HepG2 (cell line): Measurements from ENCODE around the gene NAV2. TPM values are rescaled to one million over a fixed set of nuclear protein-coding genes. Genes with fewer than 3 reads are reported as not detected.

Experiments
- ADNP ChIP-seq: sonication (generic); formaldehyde crosslinking; IDR thresholded peaks from 2 replicates; pipeline ENCODE4 v1.4.0; 2020; ENCODE audit warnings: missing genetic modification reagents
- AKAP8 ChIP-seq: sonication (generic); formaldehyde crosslinking; IDR thresholded peaks from 2 replicates; pipeline ENCODE4 v1.5.1; 2020; ENCODE audit warnings: mild to moderate bottlenecking, missing genetic modification reagents
- DNMT3B ChIP-seq: conservative IDR thresholded peaks from 2 replicates; pipeline ENCODE4 v1.6.1; 2016; ENCODE audit warnings: missing biosample characterization, control low read depth
- ESRRA ChIP-seq: sonication (generic); formaldehyde crosslinking; IDR thresholded peaks from 2 replicates; pipeline ENCODE4 v1.5.1; 2020; ENCODE audit warnings: mild to moderate bottlenecking, low read depth, missing genetic modification reagents
- FOSL1 ChIP-seq: sonication (generic); formaldehyde crosslinking; IDR thresholded peaks from 2 replicates; pipeline ENCODE4 v1.9.0; 2021; ENCODE audit warnings: missing genetic modification reagents, borderline replicate concordance
- GATA4 ChIP-seq: sonication (generic); IDR thresholded peaks from 2 replicates; pipeline ENCODE4 v1.6.1; 2016; ENCODE audit warnings: antibody characterized with exemption, low read depth, borderline replicate concordance
- HOXA3 ChIP-seq: sonication (generic); formaldehyde crosslinking; IDR thresholded peaks from 2 replicates; pipeline ENCODE4 v1.5.0; 2020; ENCODE audit warnings: missing genetic modification reagents
- HOXA5 ChIP-seq: sonication (generic); formaldehyde crosslinking; IDR thresholded peaks from 2 replicates; pipeline ENCODE4 v1.4.0; 2020; ENCODE audit warnings: missing genetic modification reagents
- PCBP1 ChIP-seq: fragments of 200-400 bp; formaldehyde crosslinking; IDR thresholded peaks from 2 replicates; pipeline ENCODE4 v1.6.1; 2017; ENCODE audit warnings: mild to moderate bottlenecking, low read depth, low read length, borderline replicate concordance
- PHF20 ChIP-seq: sonication (generic); formaldehyde crosslinking; IDR thresholded peaks from 2 replicates; pipeline ENCODE4 v1.5.0; 2020; ENCODE audit warnings: mild to moderate bottlenecking, missing genetic modification reagents
- PRMT3 ChIP-seq: sonication (generic); formaldehyde crosslinking; IDR thresholded peaks from 2 replicates; pipeline ENCODE4 v1.8.1; 2022; ENCODE audit warnings: low read depth, mild to moderate bottlenecking, moderate library complexity, missing genetic modification reagents, borderline replicate concordance
- RXRB ChIP-seq: IDR thresholded peaks from 2 replicates; pipeline ENCODE4 v1.6.1; 2016; ENCODE audit warnings: borderline replicate concordance, missing genetic modification reagents, missing compliant biosample characterization
- SETDB1 ChIP-seq: sonication (generic); formaldehyde crosslinking; IDR thresholded peaks from 2 replicates; pipeline ENCODE4 v1.5.1; 2020; ENCODE audit warnings: missing genetic modification reagents, mild to moderate bottlenecking, borderline replicate concordance
- SMAD3 ChIP-seq: sonication (generic); formaldehyde crosslinking; IDR thresholded peaks from 2 replicates; pipeline ENCODE4 v1.4.0; 2020; ENCODE audit warnings: missing genetic modification reagents
- SNAPC2 ChIP-seq: sonication (generic); formaldehyde crosslinking; IDR thresholded peaks from 2 replicates; pipeline ENCODE4 v1.8.1; 2022; ENCODE audit warnings: mild to moderate bottlenecking, missing genetic modification reagents
- TCF7 ChIP-seq: sonication (generic); IDR thresholded peaks from 2 replicates; pipeline ENCODE4 v1.6.1; 2016; ENCODE audit warnings: antibody characterized with exemption, low read depth
- TOPORS ChIP-seq: sonication (generic); formaldehyde crosslinking; IDR thresholded peaks from 2 replicates; pipeline ENCODE4 v1.8.0; 2023; ENCODE audit warnings: mild to moderate bottlenecking, missing genetic modification reagents
- TP53 ChIP-seq: sonication (generic); formaldehyde crosslinking; conservative IDR thresholded peaks from 2 replicates; pipeline ENCODE4 v1.4.0; 2020; ENCODE audit warnings: missing genetic modification reagents
- TRIM24 ChIP-seq: sonication (generic); formaldehyde crosslinking; IDR thresholded peaks from 2 replicates; pipeline ENCODE4 v1.8.0; 2022; ENCODE audit warnings: mild to moderate bottlenecking, missing genetic modification reagents
- ZBTB20 ChIP-seq: sonication (generic); formaldehyde crosslinking; IDR thresholded peaks from 2 replicates; pipeline ENCODE4 v1.8.1; 2023; ENCODE audit warnings: missing genetic modification reagents, low read depth, mild to moderate bottlenecking, borderline replicate concordance
- ZBTB7B ChIP-seq: sonication (generic); formaldehyde crosslinking; IDR thresholded peaks from 2 replicates; pipeline ENCODE4 v1.4.0; 2020; ENCODE audit warnings: missing genetic modification reagents
- ZFP37 ChIP-seq: sonication (generic); formaldehyde crosslinking; IDR thresholded peaks from 2 replicates; pipeline ENCODE4 v1.4.0; 2020; ENCODE audit warnings: missing genetic modification reagents, borderline replicate concordance
- ZNF143 ChIP-seq: sonication (generic); formaldehyde crosslinking; IDR thresholded peaks from 2 replicates; pipeline ENCODE4 v1.4.0; 2020; ENCODE audit warnings: missing genetic modification reagents
- ZNF260 ChIP-seq: sonication (generic); formaldehyde crosslinking; IDR thresholded peaks from 2 replicates; pipeline ENCODE4 v1.4.0; 2020; ENCODE audit warnings: missing genetic modification reagents, low read depth, mild to moderate bottlenecking, borderline replicate concordance
- ZNF468 ChIP-seq: sonication (generic); formaldehyde crosslinking; IDR thresholded peaks from 2 replicates; pipeline ENCODE4 v1.8.0; 2022; ENCODE audit warnings: mild to moderate bottlenecking, moderate library complexity, missing genetic modification reagents
- ZNF572 ChIP-seq: sonication (generic); formaldehyde crosslinking; IDR thresholded peaks from 2 replicates; pipeline ENCODE4 v1.5.1; 2020; ENCODE audit warnings: mild to moderate bottlenecking, missing genetic modification reagents
- ZNF619 ChIP-seq: sonication (generic); formaldehyde crosslinking; IDR thresholded peaks from 2 replicates; pipeline ENCODE4 v1.4.0; 2020; ENCODE audit warnings: mild to moderate bottlenecking, missing genetic modification reagents
- ZNF644 ChIP-seq: IDR thresholded peaks from 2 replicates; pipeline ENCODE4 v1.6.1; 2016; ENCODE audit warnings: low read depth
- ZNF724P ChIP-seq: sonication (generic); formaldehyde crosslinking; IDR thresholded peaks from 2 replicates; pipeline ENCODE4 v1.8.0; 2022; ENCODE audit warnings: missing genetic modification reagents, borderline replicate concordance
- ZNF766 ChIP-seq: sonication (generic); formaldehyde crosslinking; IDR thresholded peaks from 2 replicates; pipeline ENCODE4 v1.5.0; 2020; ENCODE audit warnings: missing genetic modification reagents, borderline replicate concordance
- ZNF782 ChIP-seq: sonication (generic); formaldehyde crosslinking; IDR thresholded peaks from 2 replicates; pipeline ENCODE4 v1.4.0; 2020; ENCODE audit warnings: missing genetic modification reagents, mild to moderate bottlenecking, borderline replicate concordance
- polyA plus RNA-seq, 8 experiments: library from polyadenylated mRNA; depleted of rRNA in 3 of 8; stranded (reverse) in 7 of 8; unstranded in 1 of 8; fragments of >200 nt; fragmentation: Illumina TruSeq in 4 of 8; extraction: Trizol in 4 of 8; gene quantifications; 2 replicates each; pipeline versions ENCODE4 v1.2.1 to v1.2.3, GENCODE V29; 2011 to 2016; ENCODE audit warnings: low read depth in 4 of 8, missing spikeins in 1 of 8, mixed read lengths in 1 of 8; ENCODE audit not compliant: insufficient read depth in 1 of 8
- total RNA-seq, 5 experiments: library from RNA; depleted of rRNA; stranded (reverse); fragments of >200 nt; fragmentation: Illumina TruSeq; extraction: Trizol; gene quantifications; 2 replicates each; pipeline ENCODE4 v1.2.3, GENCODE V29; 2016; ENCODE audit warnings: low read depth in 1 of 5
- TF ChIP-seq, protein P1 (sequence below): sonication (generic); formaldehyde crosslinking; IDR thresholded peaks from 2 replicates; pipeline ENCODE4 v1.5.0; 2020; ENCODE audit warnings: missing genetic modification reagents, mild to moderate bottlenecking, borderline replicate concordance
- TF ChIP-seq, protein P2 (sequence below): sonication (generic); formaldehyde crosslinking; IDR thresholded peaks from 2 replicates; pipeline ENCODE4 v1.8.0; 2023; ENCODE audit warnings: mild to moderate bottlenecking, missing genetic modification reagents

The NAV2 gene
- total and polyA plus RNA-seq, 2 of the 13 experiments (the other 11 are each of a cell fraction or from before 2014, with no cell fraction given) = 9.3 to 34.6 TPM

DNA sequence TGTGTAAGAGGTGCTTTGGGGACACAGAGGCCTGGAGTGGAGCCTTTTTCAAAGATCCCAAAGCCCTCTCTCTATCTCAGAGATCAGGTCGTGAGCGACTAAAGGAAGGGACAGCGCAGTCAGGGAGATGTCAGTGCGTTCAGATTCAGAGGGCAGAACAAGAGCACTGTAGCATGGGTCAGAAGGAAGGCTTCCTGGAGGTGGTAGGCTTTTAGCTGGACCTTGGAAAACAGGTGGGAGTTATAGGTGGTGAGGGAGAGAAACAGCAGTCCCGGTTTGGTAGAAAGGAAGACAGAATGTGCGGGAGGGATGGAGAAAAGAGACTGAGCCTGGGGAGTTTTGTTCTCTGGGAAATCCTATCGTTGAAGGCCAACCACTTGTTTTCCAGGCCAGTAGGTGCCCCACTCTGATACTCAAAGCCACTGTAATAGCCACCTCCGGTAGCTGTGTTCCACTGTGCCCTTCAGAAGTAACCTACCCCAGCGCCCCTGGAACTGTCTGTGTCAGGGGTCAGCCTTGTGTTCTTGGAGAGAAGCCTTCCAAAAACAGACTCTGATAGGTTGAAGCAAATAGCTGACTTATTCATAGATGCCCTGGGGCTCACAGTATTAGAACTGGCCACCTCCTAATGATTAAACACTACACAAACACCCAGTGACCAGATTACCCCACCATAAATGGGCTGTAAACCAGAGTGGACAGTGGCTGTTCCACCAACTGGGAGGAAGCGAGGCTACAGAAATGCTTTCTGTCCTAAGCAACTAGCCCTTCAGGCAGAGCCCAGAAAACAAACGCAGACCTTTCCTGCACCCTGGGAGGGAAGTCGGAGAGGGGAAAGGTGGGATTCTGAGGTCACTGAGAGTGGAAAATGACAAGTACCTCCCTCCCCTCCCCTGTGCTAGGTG, 289.9 kb downstream of the NAV2 start (continued):
- TF ChIP-seq ZBTB20 (CRISPR knock-in tag) (no peak), HOXA5 (CRISPR knock-in tag) (no peak), AKAP8 (CRISPR knock-in tag) (no peak), DNMT3B (no peak), TRIM24 (CRISPR knock-in tag) (no peak), ZFP37 (CRISPR knock-in tag) (no peak), RXRB (CRISPR knock-in tag) (peak; percentile 91), SNAPC2 (CRISPR knock-in tag) (no peak), TCF7 (peak; percentile 17; the same call in 1 of the 2 replicates), PHF20 (CRISPR knock-in tag) (no peak), TP53 (CRISPR knock-in tag) (no peak), TOPORS (CRISPR knock-in tag) (no peak), ZNF619 (CRISPR knock-in tag) (no peak), FOSL1 (no peak), ZNF782 (CRISPR knock-in tag) (no peak), ADNP (no peak), ESRRA (peak; percentile 79; the same call in 1 of the 2 replicates), ZNF644 (CRISPR knock-in tag) (0 out of 2 replicates have a peak, but pooled peaks have one; percentile 29), ZNF766 (CRISPR knock-in tag) (no peak), ZNF468 (CRISPR knock-in tag) (no peak), ZNF260 (CRISPR knock-in tag) (no peak), SETDB1 (no peak), ZNF572 (no peak), HOXA3 (CRISPR knock-in tag) (peak; percentile 55; the same call in 1 of the 2 replicates), PCBP1 (no peak), GATA4 (peak; percentile 29; the same call in 1 of the 2 replicates), ZNF143 (CRISPR knock-in tag) (no peak), PRMT3 (CRISPR knock-in tag) (no peak), ZNF724P (CRISPR knock-in tag) (no peak), SMAD3 (CRISPR knock-in tag) (no peak), ZBTB7B (CRISPR knock-in tag) (peak; percentile 61)
- TF ChIP-seq, protein P1, sequence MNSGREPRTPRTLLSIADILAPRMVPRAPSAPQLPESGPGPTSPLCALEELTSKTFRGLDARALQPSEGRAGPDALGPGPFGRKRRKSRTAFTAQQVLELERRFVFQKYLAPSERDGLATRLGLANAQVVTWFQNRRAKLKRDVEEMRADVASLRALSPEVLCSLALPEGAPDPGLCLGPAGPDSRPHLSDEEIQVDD = no peak
- TF ChIP-seq, protein P2, sequence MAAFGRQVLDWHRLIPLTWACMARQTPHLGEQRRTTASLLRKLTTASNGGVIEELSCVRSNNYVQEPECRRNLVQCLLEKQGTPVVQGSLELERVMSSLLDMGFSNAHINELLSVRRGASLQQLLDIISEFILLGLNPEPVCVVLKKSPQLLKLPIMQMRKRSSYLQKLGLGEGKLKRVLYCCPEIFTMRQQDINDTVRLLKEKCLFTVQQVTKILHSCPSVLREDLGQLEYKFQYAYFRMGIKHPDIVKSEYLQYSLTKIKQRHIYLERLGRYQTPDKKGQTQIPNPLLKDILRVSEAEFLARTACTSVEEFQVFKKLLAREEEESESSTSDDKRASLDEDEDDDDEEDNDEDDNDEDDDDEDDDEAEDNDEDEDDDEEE (CRISPR knock-in tag) = no peak
